Retinal pigment epithelial cell (primary cell): ENCODE measurements around the gene MRGPRX2.

ENCODE experiments used
- DNase-seq: peaks from one replicate; pipeline ENCODE4 v3.0.0-alpha.2; 2010; ENCODE audit warnings: low read depth
- H3K4me3 ChIP-seq: 2 replicates; pipeline ENCODE4 v1.5.1; 2011; ENCODE audit warnings: mild to moderate bottlenecking, low read length, control low read depth, moderate library complexity
- CTCF ChIP-seq: conservative IDR thresholded peaks from 2 replicates; pipeline ENCODE4 v1.5.1; 2011; ENCODE audit warnings: low read depth, low read length, control low read depth, inconsistent platforms

MRGPRX2 gene

GRCh38 chr11:19055905-19056304 is 4.6 kb downstream of the MRGPRX2 start:
- no peak for DNase-seq
- no peak for TF ChIP-seq CTCF

GRCh38 chr11:19055016-19055415 is 5.5 kb downstream of the MRGPRX2 start:
- DNase-seq, result no peak
- no peak for TF ChIP-seq CTCF
- H3K4me3 ChIP-seq, result no peak overlapping the region

More at GRCh38 chr11:19055905-19056304, 4.6 kb downstream of the MRGPRX2 start:
- no peak overlapping the region for H3K4me3 ChIP-seq

- TF ChIP-seq CTCF, result no peak
- H3K4me3 ChIP-seq, result no peak overlapping the region
- DNase-seq, result no peak
Observed at GRCh38 chr11:19053909-19054308, 6.6 kb downstream of the MRGPRX2 start.

GRCh38 chr11:19050281-19050680 is 10.2 kb downstream of the MRGPRX2 start:
- DNase-seq, result no peak
- TF ChIP-seq CTCF, result no peak
- H3K4me3 ChIP-seq, result no peak overlapping the region

- no peak for DNase-seq
- no peak for TF ChIP-seq CTCF
- H3K4me3 ChIP-seq, result no peak overlapping the region
Observed at GRCh38 chr11:19049351-19049750, 11.2 kb downstream of the MRGPRX2 start.

- H3K4me3 ChIP-seq, result no peak overlapping the region
- DNase-seq, result no peak
- TF ChIP-seq CTCF, result no peak
Observed at GRCh38 chr11:19040051-19040450, 20.5 kb downstream of the MRGPRX2 start.

- DNase-seq, result no peak
- no peak for TF ChIP-seq CTCF
- no peak overlapping the region for H3K4me3 ChIP-seq
Observed at GRCh38 chr11:19039409-19039808, 21.1 kb downstream of the MRGPRX2 start.
